Calu3 (cell line): ENCODE results near the gene LRRC72. TPM values are rescaled to one million over a fixed set of nuclear protein-coding genes. Genes with fewer than 3 reads are reported as not detected.

Source experiments
- BruUV-seq: library from RNA; stranded (reverse); fragments of 400-500 nt; replicated peaks from 2 replicates; lab custom pipeline; 2021; lab: Mats Ljungman, UMichigan
- CTCF ChIA-PET: fragments of 300-600 bp; sonication (Branson Sonifier 250); formaldehyde crosslinking; loops from one replicate; lab custom pipeline; 2022; ENCODE audit warnings: antibody characterized with exemption; lab: Charles Lee
- DNase-seq: peaks from one replicate; pipeline ENCODE4 v3.0.0; 2022
- H3K27ac Mint-ChIP-seq: one replicate; pipeline ENCODE4 v1.8.0; 2022; ENCODE audit warnings: mixed read lengths; ENCODE audit not compliant: unreplicated experiment
- H3K27me3 Mint-ChIP-seq: one replicate; pipeline ENCODE4 v1.8.0; 2022; ENCODE audit warnings: mixed read lengths; ENCODE audit not compliant: unreplicated experiment
- H3K36me3 Mint-ChIP-seq: one replicate; pipeline ENCODE4 v1.8.0; 2022; ENCODE audit warnings: mild to moderate bottlenecking, moderate library complexity, mixed read lengths; ENCODE audit not compliant: insufficient read depth, unreplicated experiment
- H3K4me1 Mint-ChIP-seq: one replicate; pipeline ENCODE4 v1.8.0; 2022; ENCODE audit warnings: mild to moderate bottlenecking, low read depth, mixed read lengths; ENCODE audit not compliant: unreplicated experiment
- H3K4me3 Mint-ChIP-seq: one replicate; pipeline ENCODE4 v1.8.0; 2022; ENCODE audit warnings: mild to moderate bottlenecking, low read depth, moderate library complexity, mixed read lengths; ENCODE audit not compliant: unreplicated experiment
- H3K9me3 Mint-ChIP-seq: one replicate; pipeline ENCODE4 v1.8.0; 2022; ENCODE audit warnings: low read depth, mixed read lengths; ENCODE audit not compliant: unreplicated experiment
- CTCF ChIP-seq: fragments of 200-600 bp; IDR thresholded peaks from one replicate; pipeline ENCODE4 v1.8.0; 2022; ENCODE audit warnings: antibody characterized with exemption; ENCODE audit not compliant: unreplicated experiment
- intact Hi-C: fragments of 100-400 bp; cut with micrococcal nuclease; formaldehyde crosslinking; loops from one replicate; pipeline ENCODE4 v1.10.0; 2022; ENCODE audit not compliant: unreplicated experiment
- total RNA-seq: library from RNA; stranded (reverse); gene quantifications from 2 replicates; pipeline ENCODE4 v1.2.3, GENCODE V29; 2022

Gene LRRC72
- total RNA-seq, 1 experiment from 2014 or later: not detected

- intact Hi-C loops: no loop called here
- Mint-ChIP-seq H3K4me1 (no peaks in the 10 kb centered on the region), H3K27ac (no peak overlapping the region), H3K4me3 (no peak overlapping the region), H3K27me3 (no peaks in the 10 kb centered on the region), H3K9me3 (no peaks in the 10 kb centered on the region), H3K36me3 (no peaks in the 10 kb centered on the region)
- CTCF ChIA-PET: interaction anchor here (0.9 kb wide), 1 partner anchor 21 kb away, joined by 3 read pairs; no protein-coding TSS in a partner anchor
- BruUV-seq: no TSS peak
- DNase-seq: no peak
- TF ChIP-seq CTCF: no peak
Observed at GRCh38 chr7:16543456-16543855, 16.8 kb downstream of the LRRC72 start.

GRCh38 chr7:16546921-16547505 is 20.4 kb downstream of the LRRC72 start:
- Mint-ChIP-seq H3K4me3 (no peak overlapping the region), H3K9me3 (no peaks in the 10 kb centered on the region), H3K27ac (no peak overlapping the region), H3K36me3 (no peaks in the 10 kb centered on the region), H3K4me1 (no peaks in the 10 kb centered on the region), H3K27me3 (no peaks in the 10 kb centered on the region)
- CTCF ChIA-PET: interaction anchor here (1.5 kb wide), 1 partner anchor 18 kb away, joined by 3 read pairs; no protein-coding TSS in a partner anchor
- no TSS peak for BruUV-seq
- no peak for DNase-seq
- intact Hi-C loops: no loop called here
- no peak for TF ChIP-seq CTCF

GRCh38 chr7:16548428-16548827 is 21.8 kb downstream of the LRRC72 start:
- Mint-ChIP-seq H3K4me3 (no peak overlapping the region), H3K27me3 (no peaks in the 10 kb centered on the region), H3K36me3 (no peaks in the 10 kb centered on the region), H3K4me1 (no peaks in the 10 kb centered on the region), H3K9me3 (no peaks in the 10 kb centered on the region), H3K27ac (no peak overlapping the region)
- no TSS peak for BruUV-seq
- no peak for TF ChIP-seq CTCF
- CTCF ChIA-PET: interaction anchor here (0.8 kb wide), 1 partner anchor 9 kb away, joined by 4 read pairs; no protein-coding TSS in a partner anchor
- DNase-seq: no peak
- intact Hi-C loops: no loop called here

- CTCF ChIA-PET: interaction anchor here (1.4 kb wide), 1 partner anchor 14 kb away, joined by 7 read pairs; no protein-coding TSS in a partner anchor
- intact Hi-C loops: no loop called here
- H3K4me1 Mint-ChIP-seq: no peaks in the 10 kb centered on the region
- no peak overlapping the region for H3K4me3 Mint-ChIP-seq
- DNase-seq: no peak
- no peak overlapping the region for H3K27ac Mint-ChIP-seq
- no peak for TF ChIP-seq CTCF
- no peaks in the 10 kb centered on the region for H3K9me3 Mint-ChIP-seq
- BruUV-seq: no TSS peak
- H3K36me3 Mint-ChIP-seq: no peaks in the 10 kb centered on the region
- H3K27me3 Mint-ChIP-seq: no peaks in the 10 kb centered on the region
Observed at GRCh38 chr7:16550671-16551070, 24.0 kb downstream of the LRRC72 start.
